ENCODE data around the gene GZMB. TPM values are rescaled to one million over a fixed set of nuclear protein-coding genes. Genes with fewer than 3 reads are reported as not detected.

GZMB gene, protein sequence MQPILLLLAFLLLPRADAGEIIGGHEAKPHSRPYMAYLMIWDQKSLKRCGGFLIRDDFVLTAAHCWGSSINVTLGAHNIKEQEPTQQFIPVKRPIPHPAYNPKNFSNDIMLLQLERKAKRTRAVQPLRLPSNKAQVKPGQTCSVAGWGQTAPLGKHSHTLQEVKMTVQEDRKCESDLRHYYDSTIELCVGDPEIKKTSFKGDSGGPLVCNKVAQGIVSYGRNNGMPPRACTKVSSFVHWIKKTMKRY
- total RNA-seq, result 1 to 10 TPM in 2 of 4 donors, not detected in 2; 1.1 to 1.9 TPM

DNA sequence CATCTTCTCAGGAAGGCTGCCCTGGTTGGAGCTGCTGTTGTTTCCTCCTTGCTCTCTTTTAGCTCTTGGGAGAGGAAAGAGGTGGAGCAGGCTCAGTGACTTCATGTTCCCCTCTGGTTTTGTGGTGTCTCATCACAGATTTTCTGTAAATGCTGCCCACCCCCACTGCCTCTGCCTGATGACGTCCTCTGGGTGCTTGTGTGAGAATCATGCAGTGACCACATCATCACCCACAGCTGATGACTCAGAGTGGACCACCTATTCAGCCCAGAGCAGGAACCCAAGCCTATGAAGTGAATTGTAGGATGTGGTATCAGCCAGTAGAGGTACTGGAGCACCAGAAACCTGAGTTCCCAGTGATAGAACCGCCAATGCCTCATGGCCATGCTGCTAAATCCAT lies at the start of gene GZMB:
Gene GZMB (minus strand): TSS at position 33 of the 400 bp plus-strand sequence. CDS start 30 bp downstream, at position 3.
- Histone ChIP-seq H3K9me3 (no peaks in the 10 kb centered on the region), H3K4me3 (no peak within 1 kb of the TSS), H3K36me3 (no peaks in the 10 kb centered on the region), H3K27me3 (no peaks in the 10 kb centered on the region), H3K4me1 (no peaks in the 10 kb centered on the region), H3K27ac (no peak within 1 kb of the TSS)
- peak in 1 of 3 donors; percentile 73 for DNase-seq
- TF ChIP-seq, protein P1, sequence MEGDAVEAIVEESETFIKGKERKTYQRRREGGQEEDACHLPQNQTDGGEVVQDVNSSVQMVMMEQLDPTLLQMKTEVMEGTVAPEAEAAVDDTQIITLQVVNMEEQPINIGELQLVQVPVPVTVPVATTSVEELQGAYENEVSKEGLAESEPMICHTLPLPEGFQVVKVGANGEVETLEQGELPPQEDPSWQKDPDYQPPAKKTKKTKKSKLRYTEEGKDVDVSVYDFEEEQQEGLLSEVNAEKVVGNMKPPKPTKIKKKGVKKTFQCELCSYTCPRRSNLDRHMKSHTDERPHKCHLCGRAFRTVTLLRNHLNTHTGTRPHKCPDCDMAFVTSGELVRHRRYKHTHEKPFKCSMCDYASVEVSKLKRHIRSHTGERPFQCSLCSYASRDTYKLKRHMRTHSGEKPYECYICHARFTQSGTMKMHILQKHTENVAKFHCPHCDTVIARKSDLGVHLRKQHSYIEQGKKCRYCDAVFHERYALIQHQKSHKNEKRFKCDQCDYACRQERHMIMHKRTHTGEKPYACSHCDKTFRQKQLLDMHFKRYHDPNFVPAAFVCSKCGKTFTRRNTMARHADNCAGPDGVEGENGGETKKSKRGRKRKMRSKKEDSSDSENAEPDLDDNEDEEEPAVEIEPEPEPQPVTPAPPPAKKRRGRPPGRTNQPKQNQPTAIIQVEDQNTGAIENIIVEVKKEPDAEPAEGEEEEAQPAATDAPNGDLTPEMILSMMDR (IDR thresholded peaks at IDR 0.05), result no peak
- TF ChIP-seq POLR2A (IDR thresholded peaks at IDR 0.05), result no peak

DNA sequence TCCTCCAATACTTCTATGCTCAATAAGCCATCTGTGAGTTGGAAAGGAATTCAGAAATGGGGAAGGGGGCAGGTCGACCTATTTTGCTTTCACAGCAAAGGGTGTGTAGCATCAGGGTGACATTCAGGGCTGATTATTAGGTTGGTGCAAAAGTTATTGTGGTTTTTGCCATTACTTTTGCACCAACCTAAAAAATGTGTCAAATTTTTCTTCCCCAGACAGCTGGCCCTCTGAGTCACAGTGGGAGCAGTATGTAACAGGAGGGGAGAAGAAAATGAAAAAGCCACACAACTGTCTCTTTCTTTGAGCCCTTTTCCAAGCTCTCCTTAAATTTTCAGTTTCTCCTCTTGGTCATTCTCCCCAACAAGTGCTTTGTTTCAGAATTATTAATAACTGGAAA lies 47.1 kb upstream of the GZMB start:
- Histone ChIP-seq H3K36me3 (no peaks in the 10 kb centered on the region), H3K9me3 (no peaks in the 10 kb centered on the region), H3K4me1 (peaks cover 0 to 6% (median 2%) of the 10 kb centered on the region in 4 donors), H3K27ac (no peak overlapping the region), H3K4me3 (no peak overlapping the region), H3K27me3 (no peaks in the 10 kb centered on the region)
- DNase-seq, result no peak
- no peak for TF ChIP-seq POLR2A (IDR thresholded peaks at IDR 0.05)
- TF ChIP-seq, protein P1 (IDR thresholded peaks at IDR 0.05), result no peak

DNA sequence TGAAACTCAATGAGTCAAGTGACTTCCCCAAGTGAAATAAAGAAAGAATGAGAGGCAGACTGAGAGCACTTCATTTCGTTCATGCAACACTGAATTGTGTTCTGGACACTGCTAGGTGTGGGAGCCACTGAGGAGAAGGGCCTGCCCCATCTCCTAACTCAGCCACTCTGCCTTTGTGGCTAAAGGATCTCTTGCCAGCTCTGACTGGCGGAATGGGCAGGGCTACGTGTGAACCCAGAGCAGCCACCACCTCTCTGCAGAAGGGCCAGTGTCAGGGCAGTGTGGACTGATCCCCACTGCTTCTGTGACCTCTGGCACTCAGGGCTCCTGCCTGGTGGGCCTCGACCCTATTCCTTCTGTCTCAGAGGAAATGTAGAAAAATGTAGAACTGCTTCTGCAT lies 46.5 kb upstream of the GZMB start:
- Histone ChIP-seq H3K27me3 (no peaks in the 10 kb centered on the region), H3K36me3 (no peaks in the 10 kb centered on the region), H3K9me3 (no peaks in the 10 kb centered on the region), H3K4me3 (no peak overlapping the region), H3K4me1 (peaks cover 0 to 6% (median 2%) of the 10 kb centered on the region in 4 donors), H3K27ac (no peak overlapping the region)
- DNase-seq, result no peak
- TF ChIP-seq, protein P1 (IDR thresholded peaks at IDR 0.05), result no peak
- no peak for TF ChIP-seq POLR2A (IDR thresholded peaks at IDR 0.05)

DNA sequence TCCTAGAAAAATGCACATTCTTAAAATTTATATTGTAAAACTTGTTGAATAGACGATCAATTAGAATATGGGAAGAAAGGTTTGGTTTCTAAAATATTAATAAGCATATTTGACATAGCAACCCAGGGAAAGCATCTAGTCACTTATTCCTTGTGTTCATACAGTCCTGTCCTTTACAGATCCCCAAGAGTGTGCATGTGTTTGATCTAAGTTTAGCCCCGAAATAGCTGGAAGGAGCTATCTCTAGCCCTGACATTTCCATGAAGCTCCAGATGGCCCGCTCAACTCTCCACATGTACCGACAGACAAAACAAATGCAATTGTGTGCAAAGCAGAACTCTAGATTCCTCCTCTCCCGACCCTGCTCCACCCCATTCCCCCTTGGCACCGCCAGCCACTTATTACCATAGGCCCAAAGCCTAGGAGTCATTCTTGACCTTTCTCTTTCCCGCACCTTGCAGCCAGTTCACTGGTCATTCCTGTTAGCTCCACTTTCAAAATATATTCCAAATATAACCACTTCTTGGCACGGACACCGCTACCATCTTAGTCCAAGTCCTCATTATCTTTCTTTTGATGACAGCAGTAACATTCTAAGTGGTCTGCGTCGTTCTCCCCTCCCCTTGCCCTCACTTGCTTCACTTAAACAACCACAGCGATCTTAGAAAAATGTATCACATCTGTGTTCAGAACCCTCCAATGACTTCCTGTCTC lies 45.4 kb upstream of the GZMB start:
- Histone ChIP-seq H3K4me3 (no peak overlapping the region), H3K27me3 (no peaks in the 10 kb centered on the region), H3K36me3 (no peaks in the 10 kb centered on the region), H3K4me1 (peaks cover 0 to 6% (median 2%) of the 10 kb centered on the region in 4 donors), H3K9me3 (no peaks in the 10 kb centered on the region), H3K27ac (no peak overlapping the region)
- no peak for DNase-seq
- no peak for TF ChIP-seq POLR2A (IDR thresholded peaks at IDR 0.05)
- TF ChIP-seq, protein P1 (IDR thresholded peaks at IDR 0.05), result no peak

DNA sequence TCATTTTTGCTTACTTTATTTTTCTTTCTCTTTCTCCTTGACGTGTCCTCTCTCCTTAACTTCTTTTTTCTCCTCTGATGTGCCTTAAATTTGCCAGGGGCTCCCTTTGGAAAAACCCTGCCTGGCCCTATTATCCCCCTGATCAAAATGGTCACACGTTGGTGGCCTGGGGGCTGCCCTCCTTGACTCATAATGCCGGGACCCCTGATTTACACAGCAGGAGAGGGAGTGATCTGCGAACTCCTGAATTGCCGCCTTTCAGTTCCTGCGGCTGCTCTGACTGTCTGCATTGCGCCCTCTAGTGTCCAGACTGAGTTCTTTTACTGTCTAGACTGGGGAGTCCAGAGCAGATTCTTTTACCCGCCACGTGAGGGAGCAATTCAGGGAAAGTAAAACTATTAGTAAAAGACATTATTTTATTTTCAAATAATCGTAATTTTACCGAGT lies 44.8 kb upstream of the GZMB start:
- DNase-seq, result peak; percentile 59 to 89 (median 79)
- Histone ChIP-seq H3K9me3 (no peaks in the 10 kb centered on the region), H3K4me1 (peaks cover 0 to 6% (median 4%) of the 10 kb centered on the region in 4 donors), H3K4me3 (peak overlapping the region; percentile 1 to 39 (median 25)), H3K36me3 (no peaks in the 10 kb centered on the region), H3K27me3 (no peaks in the 10 kb centered on the region), H3K27ac (peak overlapping the region in 1 of 4 donors; percentile 25)
- TF ChIP-seq, protein P1 (IDR thresholded peaks at IDR 0.05), result peak; percentile 94 to 97 (median 96)
- no peak for TF ChIP-seq POLR2A (IDR thresholded peaks at IDR 0.05)

All from Peyer's patch (tissue), 4 donors.